ENCODE results near the gene ALDH3A1.

DNA sequence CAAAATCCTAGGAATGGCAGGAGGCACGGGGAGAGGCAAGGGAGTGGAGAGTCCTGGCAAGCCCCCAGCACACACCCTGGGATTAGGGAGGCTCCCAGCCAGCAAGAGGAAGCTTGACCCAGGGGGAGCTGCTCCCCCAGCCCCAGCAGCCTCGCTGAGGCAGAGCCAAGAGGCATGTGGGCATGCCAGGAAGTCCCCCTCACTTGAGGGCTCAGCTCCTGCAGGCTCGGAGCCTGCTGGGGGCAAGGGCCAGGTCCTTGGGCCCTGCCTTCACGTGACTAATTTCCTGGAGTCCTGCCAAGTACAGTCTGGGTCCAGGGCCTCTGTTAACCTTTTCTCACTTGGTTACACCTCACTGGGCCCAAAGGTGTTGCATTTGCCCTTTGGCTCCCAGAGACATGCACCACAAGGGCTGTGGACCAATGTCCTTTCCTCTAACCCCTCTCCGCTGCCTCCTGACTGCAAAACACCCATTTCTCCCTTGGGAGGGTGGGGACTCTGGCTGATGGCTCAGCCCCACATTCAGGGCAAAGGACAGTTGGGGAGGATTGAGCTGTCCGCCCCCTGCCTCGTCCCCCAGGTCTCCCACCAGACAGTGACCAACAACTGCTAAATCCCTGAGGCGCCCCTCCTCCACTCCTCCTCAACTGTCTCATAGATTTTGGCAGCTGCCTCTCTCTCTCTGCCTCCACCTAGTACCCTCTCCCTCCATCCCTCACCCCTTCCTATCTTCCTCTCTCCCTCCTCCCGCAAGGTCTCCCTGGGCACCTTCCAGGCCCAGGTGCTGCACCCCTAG is 27.3 kb downstream of the ALDH3A1 start:
- TF ChIP-seq FOXP2 (optimal IDR thresholded peaks at IDR 0.05; ENCODE audit: control extremely low read depth, extremely low read length, insufficient read depth), result no peak
- TF ChIP-seq EZH2 (IDR thresholded peaks at IDR 0.05), result no peak
